Neural cell (in vitro differentiated cells): Measurements from ENCODE around the gene PPM1L. TPM values are rescaled to one million over a fixed set of nuclear protein-coding genes. Genes with fewer than 3 reads are reported as not detected.

Experiments
- H2AFZ ChIP-seq: fragments of 200-600, 300-800 bp; sonication (generic), shearing (Covaris generic); 2 replicates; pipeline ENCODE4 v1.6.0; 2014; ENCODE audit warnings: low read depth, mild to moderate bottlenecking, antibody characterized with exemption, low read length, moderate library complexity
- H3F3A ChIP-seq: fragments of 200-600 bp; shearing (Covaris generic); 2 replicates; pipeline ENCODE4 v1.6.1; 2016; ENCODE audit warnings: mild to moderate bottlenecking, moderate library complexity, mixed read lengths, antibody characterized with exemption, low read length; ENCODE audit not compliant: insufficient read depth, poor library complexity, severe bottlenecking
- H3K27ac ChIP-seq: fragments of 200-600, 300-800 bp; sonication (generic), shearing (Covaris generic); 2 replicates; pipeline ENCODE4 v1.5.1; 2014; ENCODE audit warnings: mild to moderate bottlenecking, low read length, moderate library complexity
- H3K27me3 ChIP-seq: fragments of 300-800, 200-600 bp; sonication (generic), shearing (Covaris generic); 2 replicates; pipeline ENCODE4 v1.6.0; 2014; ENCODE audit warnings: mild to moderate bottlenecking, low read depth, low read length, moderate library complexity; ENCODE audit not compliant: insufficient read depth
- H3K36me3 ChIP-seq: fragments of 300-800, 200-600 bp; sonication (generic), shearing (Covaris generic); 2 replicates; pipeline ENCODE4 v1.5.1; 2014; ENCODE audit warnings: mild to moderate bottlenecking, antibody characterized with exemption, low read length, moderate library complexity; ENCODE audit not compliant: insufficient read depth
- H3K4me2 ChIP-seq: fragments of 300-800, 200-600 bp; sonication (generic), shearing (Covaris generic); 2 replicates; pipeline ENCODE4 v1.6.0; 2014; ENCODE audit warnings: mild to moderate bottlenecking, low read length
- H3K4me3 ChIP-seq: fragments of 300-800, 200-600 bp; sonication (generic), shearing (Covaris generic); 2 replicates; pipeline ENCODE4 v1.5.1; 2014; ENCODE audit warnings: mild to moderate bottlenecking, low read length, moderate library complexity
- H3K79me2 ChIP-seq: fragments of 200-600 bp; shearing (Covaris generic); replicated peaks from 2 replicates; pipeline ENCODE4 v1.6.0; 2014; ENCODE audit warnings: mild to moderate bottlenecking, low read length, moderate library complexity; ENCODE audit not compliant: insufficient read depth
- H3K9ac ChIP-seq: fragments of 300-800, 200-600 bp; sonication (generic), shearing (Covaris generic); 2 replicates; pipeline ENCODE4 v1.6.1; 2016; ENCODE audit warnings: mild to moderate bottlenecking, low read length, mixed read lengths
- H3K9me2 ChIP-seq: fragments of 200-600 bp; shearing (Covaris generic); 2 replicates; pipeline ENCODE4 v1.6.1; 2016; ENCODE audit warnings: mild to moderate bottlenecking, low read length, mixed read lengths; ENCODE audit not compliant: insufficient read depth
- H3K9me3 ChIP-seq: fragments of 200-600, 300-800 bp; sonication (generic), shearing (Covaris generic); 2 replicates; pipeline ENCODE4 v1.6.1; 2016; ENCODE audit warnings: mild to moderate bottlenecking, mixed run types, low read length, moderate library complexity, mixed read lengths
- H4K20me1 ChIP-seq: fragments of 200-600 bp; shearing (Covaris generic); 2 replicates; pipeline ENCODE4 v1.6.1; 2016; ENCODE audit warnings: mild to moderate bottlenecking, mixed run types; ENCODE audit not compliant: insufficient read depth
- CTCF ChIP-seq: fragments of 450-650 bp; IDR thresholded peaks from 2 replicates; pipeline ENCODE4 v1.5.1; 2014; ENCODE audit warnings: antibody characterized with exemption, mild to moderate bottlenecking, moderate library complexity; ENCODE audit not compliant: poor library complexity, severe bottlenecking
- EP300 ChIP-seq: fragments of 450-650 bp; conservative IDR thresholded peaks from 2 replicates; pipeline ENCODE4 v1.6.1; 2014; ENCODE audit warnings: antibody characterized with exemption, mild to moderate bottlenecking, moderate library complexity; ENCODE audit not compliant: poor library complexity, severe bottlenecking
- EZH2 ChIP-seq: fragments of 200-600, 300-800 bp; shearing (Covaris generic), sonication (generic); IDR thresholded peaks from 2 replicates; pipeline ENCODE4 v1.6.1; 2014; ENCODE audit warnings: antibody characterized with exemption, low read length, borderline replicate concordance, mild to moderate bottlenecking; ENCODE audit not compliant: insufficient read depth, poor library complexity, severe bottlenecking
- MXI1 ChIP-seq: fragments of 450-650 bp; conservative IDR thresholded peaks from 2 replicates; pipeline ENCODE4 v1.6.1; 2014; ENCODE audit warnings: antibody characterized with exemption, mild to moderate bottlenecking; ENCODE audit not compliant: poor library complexity, severe bottlenecking
- POLR2AphosphoS5 ChIP-seq: IDR thresholded peaks from 2 replicates; pipeline ENCODE4 v1.6.1; 2012
- RAD21 ChIP-seq: fragments of 450-650 bp; conservative IDR thresholded peaks from 2 replicates; pipeline ENCODE4 v1.6.1; 2014; ENCODE audit warnings: antibody characterized with exemption, mild to moderate bottlenecking, moderate library complexity
- REST ChIP-seq: IDR thresholded peaks from 2 replicates; pipeline ENCODE4 v1.6.1; 2012; ENCODE audit warnings: borderline replicate concordance
- SMC3 ChIP-seq: fragments of 450-650 bp; conservative IDR thresholded peaks from 2 replicates; pipeline ENCODE4 v1.6.1; 2014; ENCODE audit warnings: antibody characterized with exemption, mild to moderate bottlenecking, moderate library complexity; ENCODE audit not compliant: poor library complexity
- TAF1 ChIP-seq: IDR thresholded peaks from 2 replicates; pipeline ENCODE4 v1.6.1; 2012; ENCODE audit warnings: low read depth
- polyA plus RNA-seq: library from polyadenylated mRNA; depleted of rRNA; stranded (reverse); fragments of >200 nt; gene quantifications from 2 replicates; pipeline ENCODE4 v1.2.3, GENCODE V29; 2014

PPM1L gene
- polyA plus RNA-seq, 1 donor from 2014 or later = 24.9 TPM

GRCh38 chr3:161043336-161044035 lies 287.5 kb downstream of the PPM1L start:
- Histone ChIP-seq H3F3A (no peaks in the 10 kb centered on the region), H3K9ac (no peak overlapping the region), H3K27ac (no peak overlapping the region), H3K27me3 (no peaks in the 10 kb centered on the region), H3K4me2 (no peak overlapping the region), H3K9me2 (no peaks in the 10 kb centered on the region), H3K79me2 (no peaks in the 10 kb centered on the region), H3K36me3 (no peaks in the 10 kb centered on the region), H3K4me3 (no peak overlapping the region), H2AFZ (no peak overlapping the region), H3K9me3 (no peaks in the 10 kb centered on the region), H4K20me1 (no peaks in the 10 kb centered on the region)
- TF ChIP-seq SMC3 = no peak
- TF ChIP-seq REST = no peak
- no peak for TF ChIP-seq POLR2AphosphoS5
- TF ChIP-seq TAF1 = no peak

- H3K4me2 ChIP-seq = no peak overlapping the region
- H4K20me1 ChIP-seq = no peaks in the 10 kb centered on the region
- H3K9me2 ChIP-seq = no peaks in the 10 kb centered on the region
- H3K27me3 ChIP-seq = no peaks in the 10 kb centered on the region
- TF ChIP-seq EZH2 (no peak), CTCF (no peak), POLR2AphosphoS5 (no peak), SMC3 (no peak), MXI1 (no peak), RAD21 (no peak)
- H3K36me3 ChIP-seq = no peaks in the 10 kb centered on the region
- no peak overlapping the region for H3K27ac ChIP-seq
- H2AFZ ChIP-seq = no peak overlapping the region
- H3K79me2 ChIP-seq = no peaks in the 10 kb centered on the region
- H3K4me3 ChIP-seq = no peak overlapping the region
- no peaks in the 10 kb centered on the region for H3F3A ChIP-seq
- no peak overlapping the region for H3K9ac ChIP-seq
- H3K9me3 ChIP-seq = no peaks in the 10 kb centered on the region
These were observed 293.7 kb downstream of the PPM1L start for GRCh38 chr3:161049683-161050248.

GRCh38 chr3:161050935-161051334 lies 294.9 kb downstream of the PPM1L start:
- H3K9me3 ChIP-seq = no peaks in the 10 kb centered on the region
- H3K9ac ChIP-seq = no peak overlapping the region
- H3K9me2 ChIP-seq = no peaks in the 10 kb centered on the region
- no peak overlapping the region for H3K27ac ChIP-seq
- H3K79me2 ChIP-seq = no peaks in the 10 kb centered on the region
- TF ChIP-seq REST (no peak), TAF1 (no peak), POLR2AphosphoS5 (no peak), EZH2 (no peak), EP300 (no peak), MXI1 (no peak), CTCF (no peak), RAD21 (no peak), SMC3 (no peak)
- no peaks in the 10 kb centered on the region for H4K20me1 ChIP-seq
- no peaks in the 10 kb centered on the region for H3K36me3 ChIP-seq
- no peak overlapping the region for H3K4me2 ChIP-seq
- H2AFZ ChIP-seq = no peak overlapping the region
- H3K27me3 ChIP-seq = no peaks in the 10 kb centered on the region
- H3K4me3 ChIP-seq = no peak overlapping the region
- H3F3A ChIP-seq = no peaks in the 10 kb centered on the region
